SK-N-SH (cell line): ENCODE results near the gene TMEM14C. TPM values are rescaled to one million over a fixed set of nuclear protein-coding genes. Genes with fewer than 3 reads are reported as not detected.

Experiments used
- CTCF ChIA-PET: fragments of 300-600, 350-600 bp; formaldehyde crosslinking; extraction: SDS; loops from one replicate; lab custom pipeline; 2021; lab: Yijun Ruan, JAX
- POLR2A ChIA-PET: fragments of 350-600 bp; sonication (Branson Sonifier 250); formaldehyde crosslinking; extraction: SDS; loops from one replicate; lab custom pipeline; 2020; ENCODE audit warnings: antibody characterized with exemption, inconsistent platforms; lab: Yijun Ruan, JAX
- DNase-seq: peaks from one replicate; pipeline ENCODE4 v3.0.0; 2012
- H2AFZ ChIP-seq: fragments of 200-600 bp; sonication (generic); 2 replicates; pipeline ENCODE4 v1.8.1; 2016; ENCODE audit warnings: antibody characterized with exemption, mild to moderate bottlenecking, low read depth
- H3F3A ChIP-seq: fragments of 200-600 bp; sonication (generic); replicated peaks from 2 replicates; pipeline ENCODE3; 2016; ENCODE audit warnings: antibody characterized with exemption, mild to moderate bottlenecking; ENCODE audit not compliant: insufficient read depth
- H3K27ac ChIP-seq, 2 experiments: fragments of 200-500 bp in 1 of 2; fragments of 200-600 bp in 1 of 2; sonication (Bioruptor generic) in 1 of 2; sonication (generic), shearing (Covaris generic) in 1 of 2; 2 replicates each; pipeline versions ENCODE4 v1.5.1 to v1.6.1; 2014 to 2016; ENCODE audit warnings: low read depth in 2 of 2, inconsistent platforms in 1 of 2, low read length in 1 of 2, mild to moderate bottlenecking in 1 of 2, mixed read lengths in 1 of 2
- H3K27me3 ChIP-seq: fragments of 200-600 bp; sonication (generic), shearing (Covaris generic); 2 replicates; pipeline ENCODE4 v1.6.1; 2016; ENCODE audit warnings: mixed run types; ENCODE audit not compliant: insufficient read depth
- H3K36me3 ChIP-seq, 2 experiments: fragments of 200-500 bp in 1 of 2; fragments of 200-600 bp in 1 of 2; sonication (Bioruptor generic) in 1 of 2; sonication (generic) in 1 of 2; replicated peaks in 1 of 2; 2 replicates each; pipeline versions ENCODE3 to v1.5.1; 2014 to 2016; ENCODE audit warnings: low read length in 1 of 2, mild to moderate bottlenecking in 1 of 2; ENCODE audit not compliant: insufficient read depth in 2 of 2, control insufficient read depth in 1 of 2
- H3K4me1 ChIP-seq, 2 experiments: fragments of 200-500 bp in 1 of 2; fragments of 200-600 bp in 1 of 2; sonication (Bioruptor generic) in 1 of 2; sonication (generic), shearing (Covaris generic) in 1 of 2; 2 replicates each; pipeline versions ENCODE4 v1.5.1 to v1.6.1; 2014 to 2016; ENCODE audit warnings: low read depth in 1 of 2, low read length in 1 of 2, mixed run types in 1 of 2; ENCODE audit not compliant: insufficient read depth in 2 of 2, control insufficient read depth in 1 of 2
- H3K4me2 ChIP-seq: fragments of 200-600 bp; sonication (generic), shearing (Covaris generic); 2 replicates; pipeline ENCODE4 v1.6.1; 2017; ENCODE audit warnings: mixed run types
- H3K4me3 ChIP-seq, 2 experiments: fragments of 200-500 bp in 1 of 2; fragments of 200-600 bp in 1 of 2; sonication (Bioruptor generic) in 1 of 2; sonication (generic), shearing (Covaris generic) in 1 of 2; 2 replicates each; pipeline versions ENCODE4 v1.5.1 to v1.8.1; 2014 to 2016; ENCODE audit warnings: low read depth in 2 of 2, inconsistent platforms in 1 of 2, low read length in 1 of 2, mild to moderate bottlenecking in 1 of 2, mixed read lengths in 1 of 2, moderate library complexity in 1 of 2
- H3K79me2 ChIP-seq: fragments of 200-600 bp; sonication (generic); 2 replicates; pipeline ENCODE4 v1.8.1; 2017; ENCODE audit warnings: mild to moderate bottlenecking; ENCODE audit not compliant: insufficient read depth
- H3K9ac ChIP-seq: fragments of 200-600 bp; sonication (generic); 2 replicates; pipeline ENCODE4 v1.6.1; 2017; ENCODE audit warnings: mixed run types
- H3K9me2 ChIP-seq: fragments of 200-600 bp; sonication (generic); 2 replicates; pipeline ENCODE4 v1.6.1; 2017; ENCODE audit warnings: mixed run types
- H3K9me3 ChIP-seq: fragments of 200-600 bp; sonication (generic); 2 replicates; pipeline ENCODE4 v1.6.1; 2017; ENCODE audit warnings: mixed run types, mild to moderate bottlenecking, moderate library complexity
- H4K20me1 ChIP-seq: fragments of 200-600 bp; sonication (generic); 2 replicates; pipeline ENCODE4 v1.6.1; 2017; ENCODE audit warnings: mild to moderate bottlenecking, mixed run types; ENCODE audit not compliant: insufficient read depth
- CHD2 ChIP-seq: fragments of 150-350 bp; IDR thresholded peaks from 2 replicates; pipeline ENCODE4 v1.6.1; 2018; ENCODE audit warnings: low read length; ENCODE audit not compliant: partially characterized antibody
- ELF1 ChIP-seq: IDR thresholded peaks from 2 replicates; pipeline ENCODE4 v1.4.0; 2012
- EZH2phosphoT487 ChIP-seq: fragments of 200-600 bp; sonication (generic); IDR thresholded peaks from 2 replicates; pipeline ENCODE4 v1.6.1; 2017; ENCODE audit warnings: low read depth, mixed run types, mild to moderate bottlenecking, antibody characterized with exemption, moderate library complexity, borderline replicate concordance
- FOSL2 ChIP-seq: IDR thresholded peaks from 2 replicates; pipeline ENCODE4 v1.4.0; 2012; ENCODE audit warnings: low read depth, mild to moderate bottlenecking, moderate library complexity, borderline replicate concordance
- GATA2 ChIP-seq: sonication (generic); formaldehyde crosslinking; IDR thresholded peaks from 2 replicates; pipeline ENCODE4 v1.5.0; 2020; ENCODE audit warnings: mild to moderate bottlenecking, missing genetic modification reagents
- MEF2A ChIP-seq: IDR thresholded peaks from 2 replicates; pipeline ENCODE4 v1.4.0; 2012; ENCODE audit warnings: low read depth, borderline replicate concordance
- MXI1 ChIP-seq: IDR thresholded peaks from 2 replicates; pipeline ENCODE4 v1.6.1; 2012; ENCODE audit warnings: mild to moderate bottlenecking, low read depth, low read length, improper control_type of control experiment
- RAD21 ChIP-seq: IDR thresholded peaks from 2 replicates; pipeline ENCODE4 v1.6.1; 2012; ENCODE audit warnings: mild to moderate bottlenecking, low read length
- RFX5 ChIP-seq: IDR thresholded peaks from 2 replicates; pipeline ENCODE4 v1.6.1; 2012; ENCODE audit warnings: mild to moderate bottlenecking, improper control_type of control experiment, low read length
- RXRA ChIP-seq: IDR thresholded peaks from 2 replicates; pipeline ENCODE4 v1.4.0; 2012; ENCODE audit warnings: low read depth, mild to moderate bottlenecking, borderline replicate concordance
- TAF1 ChIP-seq: IDR thresholded peaks from 2 replicates; pipeline ENCODE4 v1.6.1; 2012; ENCODE audit warnings: low read depth, mild to moderate bottlenecking, low read length, moderate library complexity, borderline replicate concordance
- TEAD4 ChIP-seq: IDR thresholded peaks from 2 replicates; pipeline ENCODE4 v1.4.0; 2012; ENCODE audit warnings: mild to moderate bottlenecking, borderline replicate concordance; ENCODE audit not compliant: insufficient read depth
- YY1 ChIP-seq: IDR thresholded peaks from 2 replicates; pipeline ENCODE4 v1.4.0; 2012; ENCODE audit warnings: low read depth, mild to moderate bottlenecking
- WGBS: methylation state at CpG from one replicate; pipeline ENCODE4 v1.1.6; 2017; ENCODE audit warnings: low lambda C conversion rate; 5-methylcytosine and 5-hydroxymethylcytosine counted together
- polyA plus RNA-seq, 3 experiments: library from polyadenylated mRNA; depleted of rRNA; stranded (reverse); fragments of >200 nt; gene quantifications; 2 replicates each; pipeline ENCODE4 v1.2.3, GENCODE V29; 2012
- TF ChIP-seq, protein P1 (sequence below): IDR thresholded peaks from 2 replicates; pipeline ENCODE4; 2012
- TF ChIP-seq, protein P2 (sequence below): fragments of 150-350 bp; IDR thresholded peaks from 2 replicates; pipeline ENCODE4 v1.6.1; 2016; ENCODE audit warnings: mild to moderate bottlenecking, low read depth, low read length
- TF ChIP-seq, protein P3 (sequence below): IDR thresholded peaks from 2 replicates; pipeline ENCODE4 v1.4.0; 2012; ENCODE audit warnings: low read depth
- TF ChIP-seq, protein P4 (sequence below): fragments of 200-600 bp; sonication (generic); IDR thresholded peaks from 2 replicates; pipeline ENCODE4 v1.6.1; 2017; ENCODE audit warnings: antibody characterized with exemption, mild to moderate bottlenecking, moderate library complexity
- TF ChIP-seq, protein P5 (sequence below): IDR thresholded peaks from 2 replicates; pipeline ENCODE4 v1.4.0; 2012; ENCODE audit warnings: low read depth, borderline replicate concordance

The TMEM14C gene
- polyA plus RNA-seq, 1 of the 3 experiments (the other 2 are of a cell fraction): 199 TPM

DNA sequence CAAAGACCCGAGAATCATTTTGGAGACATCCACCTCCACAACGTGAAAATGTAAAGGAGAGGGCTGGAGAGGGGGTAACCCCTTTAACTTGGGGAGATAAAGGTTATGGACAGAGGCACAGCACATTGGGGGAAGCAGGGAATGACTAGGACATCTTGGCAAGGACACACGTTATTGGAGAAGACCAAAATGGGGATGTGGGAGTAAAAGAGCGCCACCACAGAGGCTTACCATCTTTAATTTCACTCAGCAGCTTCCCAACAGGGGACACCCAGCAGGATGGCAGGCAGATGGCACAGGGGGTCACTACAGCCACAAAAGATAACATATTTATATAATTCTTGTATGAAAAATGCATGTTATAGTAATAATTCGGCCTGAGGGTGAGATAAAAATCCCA is 38.3 kb upstream of the TMEM14C start:
- CTCF ChIA-PET: interaction anchor here (0.6 to 1.5 kb wide), 2 partner anchors 174 to 206 kb away, joined by 3 read pairs; no protein-coding TSS in a partner anchor
- Histone ChIP-seq H4K20me1 (no peaks in the 10 kb centered on the region), H3K9me3 (no peaks in the 10 kb centered on the region), H3K27ac (no peak overlapping the region), H3K9me2 (no peaks in the 10 kb centered on the region), H3K79me2 (no peaks in the 10 kb centered on the region), H3K4me3 (no peak overlapping the region), H3K4me1 (no peaks in the 10 kb centered on the region), H3K9ac (no peak overlapping the region), H3K27me3 (no peaks in the 10 kb centered on the region), H3F3A (no peaks in the 10 kb centered on the region), H3K36me3 (no peaks in the 10 kb centered on the region), H3K4me2 (no peak overlapping the region), H2AFZ (no peak overlapping the region)
- POLR2A ChIA-PET: no interaction called here
- 61% methylated on average over 5 of the region's 5 CpGs for WGBS
- no peak for DNase-seq
- TF ChIP-seq RAD21: no peak
- no peak for TF ChIP-seq YY1
- TF ChIP-seq TEAD4: no peak
- TF ChIP-seq MXI1: no peak
- TF ChIP-seq, protein P1, sequence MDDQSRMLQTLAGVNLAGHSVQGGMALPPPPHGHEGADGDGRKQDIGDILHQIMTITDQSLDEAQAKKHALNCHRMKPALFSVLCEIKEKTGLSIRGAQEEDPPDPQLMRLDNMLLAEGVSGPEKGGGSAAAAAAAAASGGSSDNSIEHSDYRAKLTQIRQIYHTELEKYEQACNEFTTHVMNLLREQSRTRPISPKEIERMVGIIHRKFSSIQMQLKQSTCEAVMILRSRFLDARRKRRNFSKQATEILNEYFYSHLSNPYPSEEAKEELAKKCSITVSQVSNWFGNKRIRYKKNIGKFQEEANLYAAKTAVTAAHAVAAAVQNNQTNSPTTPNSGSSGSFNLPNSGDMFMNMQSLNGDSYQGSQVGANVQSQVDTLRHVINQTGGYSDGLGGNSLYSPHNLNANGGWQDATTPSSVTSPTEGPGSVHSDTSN: no peak
- no peak for TF ChIP-seq RFX5
- no peak for TF ChIP-seq CHD2
- no peak for TF ChIP-seq ELF1
- no peak for TF ChIP-seq MEF2A
- no peak for TF ChIP-seq FOSL2
- TF ChIP-seq RXRA: no peak
- TF ChIP-seq EZH2phosphoT487: no peak
- TF ChIP-seq TAF1: no peak
- TF ChIP-seq, protein P2, sequence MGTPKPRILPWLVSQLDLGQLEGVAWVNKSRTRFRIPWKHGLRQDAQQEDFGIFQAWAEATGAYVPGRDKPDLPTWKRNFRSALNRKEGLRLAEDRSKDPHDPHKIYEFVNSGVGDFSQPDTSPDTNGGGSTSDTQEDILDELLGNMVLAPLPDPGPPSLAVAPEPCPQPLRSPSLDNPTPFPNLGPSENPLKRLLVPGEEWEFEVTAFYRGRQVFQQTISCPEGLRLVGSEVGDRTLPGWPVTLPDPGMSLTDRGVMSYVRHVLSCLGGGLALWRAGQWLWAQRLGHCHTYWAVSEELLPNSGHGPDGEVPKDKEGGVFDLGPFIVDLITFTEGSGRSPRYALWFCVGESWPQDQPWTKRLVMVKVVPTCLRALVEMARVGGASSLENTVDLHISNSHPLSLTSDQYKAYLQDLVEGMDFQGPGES: no peak
- TF ChIP-seq, protein P3, sequence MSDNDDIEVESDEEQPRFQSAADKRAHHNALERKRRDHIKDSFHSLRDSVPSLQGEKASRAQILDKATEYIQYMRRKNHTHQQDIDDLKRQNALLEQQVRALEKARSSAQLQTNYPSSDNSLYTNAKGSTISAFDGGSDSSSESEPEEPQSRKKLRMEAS: no peak
- TF ChIP-seq, protein P4, sequence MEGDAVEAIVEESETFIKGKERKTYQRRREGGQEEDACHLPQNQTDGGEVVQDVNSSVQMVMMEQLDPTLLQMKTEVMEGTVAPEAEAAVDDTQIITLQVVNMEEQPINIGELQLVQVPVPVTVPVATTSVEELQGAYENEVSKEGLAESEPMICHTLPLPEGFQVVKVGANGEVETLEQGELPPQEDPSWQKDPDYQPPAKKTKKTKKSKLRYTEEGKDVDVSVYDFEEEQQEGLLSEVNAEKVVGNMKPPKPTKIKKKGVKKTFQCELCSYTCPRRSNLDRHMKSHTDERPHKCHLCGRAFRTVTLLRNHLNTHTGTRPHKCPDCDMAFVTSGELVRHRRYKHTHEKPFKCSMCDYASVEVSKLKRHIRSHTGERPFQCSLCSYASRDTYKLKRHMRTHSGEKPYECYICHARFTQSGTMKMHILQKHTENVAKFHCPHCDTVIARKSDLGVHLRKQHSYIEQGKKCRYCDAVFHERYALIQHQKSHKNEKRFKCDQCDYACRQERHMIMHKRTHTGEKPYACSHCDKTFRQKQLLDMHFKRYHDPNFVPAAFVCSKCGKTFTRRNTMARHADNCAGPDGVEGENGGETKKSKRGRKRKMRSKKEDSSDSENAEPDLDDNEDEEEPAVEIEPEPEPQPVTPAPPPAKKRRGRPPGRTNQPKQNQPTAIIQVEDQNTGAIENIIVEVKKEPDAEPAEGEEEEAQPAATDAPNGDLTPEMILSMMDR: no peak
- TF ChIP-seq, protein P5, sequence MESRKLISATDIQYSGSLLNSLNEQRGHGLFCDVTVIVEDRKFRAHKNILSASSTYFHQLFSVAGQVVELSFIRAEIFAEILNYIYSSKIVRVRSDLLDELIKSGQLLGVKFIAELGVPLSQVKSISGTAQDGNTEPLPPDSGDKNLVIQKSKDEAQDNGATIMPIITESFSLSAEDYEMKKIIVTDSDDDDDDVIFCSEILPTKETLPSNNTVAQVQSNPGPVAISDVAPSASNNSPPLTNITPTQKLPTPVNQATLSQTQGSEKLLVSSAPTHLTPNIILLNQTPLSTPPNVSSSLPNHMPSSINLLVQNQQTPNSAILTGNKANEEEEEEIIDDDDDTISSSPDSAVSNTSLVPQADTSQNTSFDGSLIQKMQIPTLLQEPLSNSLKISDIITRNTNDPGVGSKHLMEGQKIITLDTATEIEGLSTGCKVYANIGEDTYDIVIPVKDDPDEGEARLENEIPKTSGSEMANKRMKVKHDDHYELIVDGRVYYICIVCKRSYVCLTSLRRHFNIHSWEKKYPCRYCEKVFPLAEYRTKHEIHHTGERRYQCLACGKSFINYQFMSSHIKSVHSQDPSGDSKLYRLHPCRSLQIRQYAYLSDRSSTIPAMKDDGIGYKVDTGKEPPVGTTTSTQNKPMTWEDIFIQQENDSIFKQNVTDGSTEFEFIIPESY: no peak
- no peak for TF ChIP-seq GATA2 (CRISPR knock-in tag)
